ENCODE data around the gene LAMC3. TPM values are rescaled to one million over a fixed set of nuclear protein-coding genes. Genes with fewer than 3 reads are reported as not detected.

The LAMC3 gene
- total RNA-seq, 2 donors from 2014 or later: 0.29 TPM; not detected in 1

DNA sequence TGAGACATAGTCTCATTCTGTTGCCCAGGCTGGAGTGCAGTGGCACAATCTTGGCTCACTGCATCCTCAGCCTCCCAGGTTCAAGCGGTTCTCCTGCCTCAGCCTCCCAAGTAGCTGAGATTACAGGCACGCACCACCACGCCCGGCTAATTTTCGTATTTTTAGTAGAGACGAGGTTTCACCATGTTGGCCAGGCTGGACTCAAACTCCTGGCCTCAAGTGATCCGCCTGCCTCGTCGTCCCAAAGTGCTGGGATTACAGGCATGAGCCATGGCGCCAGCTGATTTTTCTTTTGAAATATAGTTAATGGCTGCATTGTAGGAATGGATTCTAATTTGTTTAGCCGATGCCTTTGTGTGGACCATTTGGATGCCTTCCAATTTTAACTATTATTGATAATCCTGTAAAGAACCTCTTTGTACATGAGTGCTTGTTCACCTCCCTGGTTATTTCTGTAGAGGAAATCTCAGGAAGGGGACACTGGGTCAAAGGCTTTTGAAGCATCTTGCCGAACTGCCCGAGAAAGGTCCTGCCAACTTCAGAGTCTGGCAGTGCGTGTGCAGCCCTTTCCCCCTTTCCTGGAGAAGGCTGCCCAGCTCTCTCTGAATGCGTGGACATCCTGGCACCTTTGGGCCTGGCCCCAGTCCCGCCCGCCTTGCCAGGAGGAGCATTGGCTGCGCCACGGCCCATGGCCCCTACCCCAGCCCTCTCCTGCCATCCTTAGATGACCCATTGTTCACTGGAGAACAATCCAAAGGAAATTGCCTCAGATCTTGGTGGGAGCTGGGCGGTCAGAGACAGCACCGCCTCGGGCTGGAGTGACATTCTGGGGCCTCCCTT, 107.5 kb downstream of the LAMC3 start:
- intact Hi-C loops (cut with DNase I): no loop called here
- DNase-seq (ENCODE audit: low spot score): peak; percentile 72

DNA sequence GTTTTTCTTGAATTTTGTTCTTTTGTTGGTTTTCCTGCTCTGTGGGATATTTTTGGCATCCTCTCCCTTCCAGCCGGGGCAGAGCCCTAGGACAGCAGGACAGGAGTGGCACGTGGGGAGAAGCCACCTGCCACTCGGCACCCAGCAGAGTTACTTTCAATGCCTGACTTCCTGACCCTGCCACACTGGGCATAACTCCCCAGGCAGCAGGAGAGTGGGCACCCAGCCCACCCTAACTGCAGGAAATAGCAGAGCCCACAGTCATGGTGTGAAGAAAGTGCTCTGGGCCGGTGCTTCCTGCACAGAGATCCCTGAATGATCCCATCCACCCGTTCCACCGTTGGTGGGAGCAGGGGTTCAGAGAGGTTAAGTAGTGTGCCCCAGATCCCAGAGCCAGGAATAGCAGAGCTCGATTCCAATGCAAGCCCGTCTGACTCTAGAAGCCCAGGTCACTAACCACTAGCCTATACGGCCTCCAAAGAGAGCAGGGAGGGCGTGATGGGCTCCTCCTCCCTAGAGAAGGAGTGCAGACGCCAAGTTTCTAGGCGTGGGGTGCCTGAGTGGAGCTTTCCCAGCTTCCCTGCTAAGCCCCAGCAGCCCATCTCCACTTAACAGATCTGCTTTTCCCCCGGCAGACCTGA, 108.3 kb downstream of the LAMC3 start:
- intact Hi-C loops (cut with DNase I): no loop called here
- DNase-seq (ENCODE audit: low spot score): peak; percentile 67

- intact Hi-C loops (cut with DNase I): no loop called here
- DNase-seq (ENCODE audit: low spot score): no peak
These were observed 108.8 kb downstream of the LAMC3 start for GRCh38 chr9:131117762-131118145.

DNA sequence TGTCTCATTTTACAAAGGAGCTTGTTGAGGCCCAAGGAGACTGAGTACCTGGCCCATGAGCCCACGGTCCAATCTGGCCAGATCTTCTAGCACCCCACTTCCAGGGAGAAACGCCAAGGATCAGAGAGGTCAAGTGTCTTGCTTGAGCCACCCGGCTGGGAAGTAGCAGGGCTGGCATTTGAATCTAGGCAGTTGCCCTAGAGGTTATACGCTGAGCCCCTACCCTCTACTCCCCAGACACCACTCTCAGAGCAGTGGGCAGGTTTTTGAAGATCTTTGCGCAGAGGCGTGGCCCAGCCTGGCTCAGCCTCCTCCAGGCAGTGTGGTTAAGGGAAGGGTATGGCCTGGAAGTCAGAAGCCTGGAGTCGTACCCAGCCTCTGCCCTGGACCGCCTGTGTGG, 110.6 kb downstream of the LAMC3 start:
- peak; percentile 35 for DNase-seq (ENCODE audit: low spot score)
- intact Hi-C loops (cut with DNase I): no loop called here

DNA sequence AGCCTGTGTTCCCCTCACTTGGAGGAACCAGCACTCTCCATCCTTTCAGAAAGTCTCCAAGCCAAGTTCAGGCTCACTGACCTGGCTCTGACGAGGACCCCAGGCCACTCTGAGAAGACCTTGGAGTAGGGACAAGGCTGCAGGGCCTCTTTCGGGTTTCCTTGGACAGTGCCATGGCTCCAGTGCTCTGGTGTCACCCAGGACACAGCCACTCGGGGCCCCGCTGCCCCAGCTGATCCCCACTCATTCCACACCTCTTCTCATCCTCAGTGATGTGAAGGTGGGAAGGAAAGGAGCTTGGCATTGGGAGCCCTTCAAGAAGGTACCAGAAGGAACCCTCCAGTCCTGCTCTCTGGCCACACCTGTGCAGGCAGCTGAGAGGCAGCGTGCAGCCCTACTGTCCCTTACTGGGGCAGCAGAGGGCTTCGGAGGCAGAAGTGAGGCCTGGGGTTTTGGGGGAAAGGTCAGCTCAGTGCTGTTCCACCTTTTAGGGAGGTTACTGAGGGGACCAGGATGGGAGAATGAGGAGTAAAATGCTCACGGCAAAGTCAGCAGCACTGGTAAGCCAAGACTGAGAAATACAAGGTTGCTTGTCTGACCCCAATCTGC, 111.8 kb downstream of the LAMC3 start:
- DNase-seq (ENCODE audit: low spot score): peak; percentile 45

GRCh38 chr9:131121346-131121745, 112.4 kb downstream of the LAMC3 start:
- no peak for DNase-seq (ENCODE audit: low spot score)

More for the DNA sequence above, 111.8 kb downstream of the LAMC3 start:
- intact Hi-C loops (cut with DNase I): no loop called here

DNA sequence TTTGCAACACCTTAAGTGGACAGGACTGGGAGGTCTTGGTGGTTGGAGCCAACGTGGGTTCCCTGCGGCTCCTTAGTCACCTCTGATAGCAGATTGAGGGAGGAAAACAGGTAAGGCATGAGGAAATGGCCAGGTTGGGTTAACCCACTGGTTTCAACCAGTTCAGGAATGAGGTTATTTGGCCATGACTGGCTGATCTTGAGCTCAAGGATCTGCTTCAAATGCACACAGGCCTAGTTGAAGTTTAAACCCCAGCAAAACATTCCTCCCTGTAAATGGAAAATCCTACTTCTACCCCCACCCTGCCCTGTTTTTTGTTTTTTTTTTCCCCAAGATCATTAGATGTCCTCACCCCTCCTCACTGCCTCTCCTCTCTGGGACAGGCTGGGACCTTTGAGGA, 113.2 kb downstream of the LAMC3 start:
- intact Hi-C loops (cut with DNase I): no loop called here
- no peak for DNase-seq (ENCODE audit: low spot score)

More at GRCh38 chr9:131121346-131121745, 112.4 kb downstream of the LAMC3 start:
- intact Hi-C loops (cut with DNase I): no loop called here

GRCh38 chr9:131125038-131125287, 116.0 kb downstream of the LAMC3 start:
- intact Hi-C loops (cut with DNase I): loop anchor here in 1 of 2 donors (5.0 kb wide), 1 partner anchor 42 kb away; no protein-coding TSS in a partner anchor
- no peak for DNase-seq (ENCODE audit: low spot score)

DNA sequence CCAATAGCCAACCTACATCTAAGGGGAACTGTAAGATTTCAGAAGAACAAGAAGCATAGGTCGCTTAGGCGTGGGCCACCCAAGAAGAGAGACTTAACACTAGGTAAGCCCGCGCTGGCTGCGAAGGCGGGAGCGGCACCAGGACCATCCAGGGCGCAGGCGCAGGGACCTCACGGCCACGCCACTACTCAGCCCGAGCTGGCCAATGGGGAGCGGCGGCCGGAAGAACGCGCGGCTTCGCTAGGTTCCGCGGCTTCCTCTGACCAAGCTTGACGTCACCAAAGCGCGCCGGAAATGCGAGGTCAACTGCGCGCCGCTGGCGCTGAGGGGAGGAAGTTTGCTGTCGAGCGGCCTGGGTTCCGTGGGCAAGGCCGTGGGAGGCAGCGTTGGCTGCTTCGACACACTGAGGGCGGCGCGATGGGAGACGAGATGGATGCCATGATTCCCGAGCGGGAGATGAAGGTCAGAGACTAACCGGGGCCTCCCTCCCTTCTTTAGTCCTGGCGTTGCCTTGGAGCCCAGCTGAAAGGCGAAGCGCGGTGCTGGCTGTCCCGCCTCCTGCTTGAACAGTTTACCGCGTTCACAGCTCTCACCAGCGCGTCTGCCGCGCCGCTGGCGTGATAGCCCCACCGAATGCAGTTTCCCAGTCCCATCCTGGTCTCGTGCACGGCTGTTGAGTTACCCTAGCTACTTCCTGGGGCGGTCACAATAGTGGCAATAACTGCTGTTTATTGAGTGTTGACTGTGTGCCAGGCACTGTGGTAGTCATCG, 116.5 kb downstream of the LAMC3 start, which contains the start of gene NUP214:
NUP214 (plus strand) TSS at position 299 of the 771 bp plus-strand sequence; CDS start at position 418, 119 bp downstream.
- DNase-seq (ENCODE audit: low spot score): peak; percentile 100
- intact Hi-C loops (cut with DNase I): loop anchor here in 1 of 2 donors (5.0 kb wide), 1 partner anchor 42 kb away; no protein-coding TSS in a partner anchor

DNA sequence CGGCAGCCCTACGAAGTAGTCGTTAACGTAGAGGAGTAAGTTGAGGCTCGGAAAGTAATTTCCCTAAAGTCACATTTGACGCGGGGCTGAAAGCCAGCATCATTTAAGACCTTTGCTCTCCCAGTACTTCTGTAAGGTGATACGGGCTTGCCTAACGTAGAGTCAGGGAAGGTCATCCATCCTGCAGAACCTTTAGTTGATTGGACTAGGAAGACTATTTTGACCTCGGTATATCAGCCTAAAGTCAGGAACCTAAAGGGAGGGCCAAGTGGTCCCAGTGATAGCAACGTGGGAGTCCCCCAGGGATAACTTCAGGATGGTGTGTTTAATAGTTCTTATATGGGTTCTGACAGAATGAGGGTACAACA, 117.1 kb downstream of the LAMC3 start:
- intact Hi-C loops (cut with DNase I): loop anchor here in 1 of 2 donors (5.0 kb wide), 1 partner anchor 41 kb away; no protein-coding TSS in a partner anchor
- DNase-seq (ENCODE audit: low spot score): no peak

- no peak for DNase-seq (ENCODE audit: low spot score)
- intact Hi-C loops (cut with DNase I): loop anchor here in 1 of 2 donors (5.0 kb wide), 1 partner anchor 38 kb away; no protein-coding TSS in a partner anchor
These were observed 120.2 kb downstream of the LAMC3 start for GRCh38 chr9:131129183-131129582.

DNA sequence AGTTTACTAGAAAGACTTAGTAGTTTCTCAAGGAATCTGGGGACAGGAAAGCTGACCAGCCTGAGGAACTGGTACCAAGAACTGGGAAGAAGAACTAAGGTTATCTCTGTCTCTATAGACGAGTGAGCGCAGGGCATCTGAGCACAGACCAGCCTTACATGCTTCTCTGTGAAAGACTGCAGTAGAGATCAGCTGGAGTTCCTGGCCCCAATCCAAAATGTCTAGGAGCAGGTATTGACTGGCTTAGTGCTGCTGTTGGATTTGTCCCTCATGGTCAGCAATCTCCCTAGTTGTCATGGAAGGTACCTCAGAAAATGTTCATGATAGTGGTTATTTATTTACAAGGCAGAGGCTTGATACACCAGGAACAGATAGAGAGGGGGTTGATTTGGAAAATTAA, 129.7 kb downstream of the LAMC3 start:
- DNase-seq (ENCODE audit: low spot score): no peak
- intact Hi-C loops (cut with DNase I): loop anchor here in 1 of 2 donors (10.0 kb wide), 1 partner anchor 1176 kb away; no protein-coding TSS in a partner anchor

- intact Hi-C loops (cut with DNase I): no loop called here
- DNase-seq (ENCODE audit: low spot score): no peak
These were observed 131.1 kb downstream of the LAMC3 start for GRCh38 chr9:131140112-131140511.

DNA sequence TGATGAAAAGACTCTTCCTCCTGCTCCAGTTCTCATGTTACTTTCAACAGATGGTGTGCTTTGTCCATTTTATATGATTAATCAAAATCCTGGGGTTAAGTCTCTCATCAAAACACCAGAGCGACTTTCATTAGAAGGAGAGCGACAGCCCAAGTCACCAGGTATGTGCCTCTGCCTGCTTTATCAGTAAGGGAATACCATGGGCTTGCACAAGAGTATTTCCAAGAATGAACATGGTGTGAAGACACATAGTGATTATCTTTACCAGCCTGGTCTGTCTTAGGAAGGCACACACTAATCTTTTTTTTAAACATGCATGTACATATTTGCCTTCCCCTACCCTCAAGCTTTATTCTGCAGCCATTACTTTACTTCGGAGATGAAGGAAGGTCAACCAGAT, 131.6 kb downstream of the LAMC3 start:
- intact Hi-C loops (cut with DNase I): no loop called here
- no peak for DNase-seq (ENCODE audit: low spot score)

GRCh38 chr9:131142160-131142559, 133.2 kb downstream of the LAMC3 start:
- no peak for DNase-seq (ENCODE audit: low spot score)

More at GRCh38 chr9:131142160-131142559, 133.2 kb downstream of the LAMC3 start:
- intact Hi-C loops (cut with DNase I): no loop called here
